HG03469 (cell line): ENCODE measurements around the gene GLI2.

Experiments
- ATAC-seq: cut with Tn5 transposase; IDR thresholded peaks from one replicate; pipeline ENCODE4 v1.9.1; 2021; ENCODE audit warnings: mild to moderate bottlenecking, moderate library complexity, moderate number of reproducible peaks; ENCODE audit not compliant: unreplicated experiment

GLI2 gene

DNA sequence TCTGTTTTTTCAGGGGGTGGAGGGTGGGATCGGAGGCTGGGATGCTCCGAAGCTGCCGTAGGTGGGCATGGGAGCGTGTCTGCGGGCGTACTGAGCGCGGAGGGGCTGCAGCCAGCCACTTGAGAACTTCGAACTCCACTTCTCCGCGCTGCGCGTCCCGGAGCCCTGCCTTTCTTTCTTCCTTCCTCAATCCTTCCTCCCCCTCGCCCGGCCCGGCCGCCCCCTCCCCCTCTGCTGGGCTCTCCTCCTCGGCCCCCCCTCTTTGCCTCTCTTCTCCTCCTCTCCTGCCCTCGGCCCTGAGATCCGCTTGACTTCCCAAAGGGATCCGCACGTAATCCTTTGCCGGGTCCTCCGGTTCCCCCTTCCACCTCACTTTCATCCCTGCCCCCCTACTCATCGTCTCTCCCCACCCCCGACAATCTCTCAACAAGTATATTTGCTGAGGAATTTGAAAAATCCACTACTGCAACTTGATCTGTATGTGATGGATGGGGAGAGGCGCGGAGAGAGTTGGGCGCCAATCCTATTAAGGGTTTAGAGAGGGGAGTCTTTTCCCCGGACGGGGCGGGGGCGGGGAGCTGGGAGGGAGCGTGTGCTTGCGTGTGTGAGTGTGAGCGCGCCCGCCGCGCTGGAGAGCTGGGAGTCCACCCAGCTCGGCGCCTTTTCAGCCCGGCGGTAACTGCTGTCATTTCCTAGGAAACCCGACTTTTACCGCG lies 1.1 kb downstream of the GLI2 start:
- ATAC-seq: no peak

DNA sequence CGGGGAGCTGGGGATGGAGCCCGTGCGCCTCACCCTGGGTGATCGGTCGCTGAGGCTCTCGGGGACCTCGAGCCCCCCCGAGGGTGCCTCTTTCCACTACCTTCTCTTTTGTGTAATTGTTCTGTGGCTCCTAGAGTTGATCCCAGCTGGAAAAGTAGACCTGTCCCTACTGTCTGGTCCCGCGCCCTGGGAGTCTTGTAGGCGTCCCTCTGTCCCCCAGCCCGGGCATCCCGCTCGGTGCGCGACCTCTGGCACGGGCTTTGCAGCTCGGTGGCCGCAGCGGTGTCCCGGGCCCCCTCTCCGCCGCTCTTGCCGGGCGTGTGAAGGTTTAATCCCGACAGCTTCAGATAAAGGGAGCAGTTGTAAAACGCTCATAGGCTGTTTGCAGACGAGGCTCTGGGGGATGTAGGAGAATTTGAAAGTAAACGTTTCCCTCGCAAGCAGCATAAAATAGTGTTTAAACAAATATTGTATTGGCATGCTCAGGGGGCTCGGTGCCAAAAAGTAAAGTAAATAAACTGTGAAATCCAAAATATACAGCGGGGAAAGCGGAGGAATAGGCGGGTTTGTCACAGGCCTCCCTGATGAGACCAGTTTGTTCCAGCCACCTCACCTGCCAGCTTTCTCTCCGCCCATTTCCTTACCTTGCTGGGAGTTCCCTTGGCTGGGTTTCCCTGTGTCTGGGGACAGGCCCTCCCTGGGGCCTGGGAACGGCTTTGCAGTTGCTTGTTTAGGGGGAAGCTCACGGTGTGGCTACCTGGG lies 1.9 kb downstream of the GLI2 start:
- ATAC-seq: no peak

DNA sequence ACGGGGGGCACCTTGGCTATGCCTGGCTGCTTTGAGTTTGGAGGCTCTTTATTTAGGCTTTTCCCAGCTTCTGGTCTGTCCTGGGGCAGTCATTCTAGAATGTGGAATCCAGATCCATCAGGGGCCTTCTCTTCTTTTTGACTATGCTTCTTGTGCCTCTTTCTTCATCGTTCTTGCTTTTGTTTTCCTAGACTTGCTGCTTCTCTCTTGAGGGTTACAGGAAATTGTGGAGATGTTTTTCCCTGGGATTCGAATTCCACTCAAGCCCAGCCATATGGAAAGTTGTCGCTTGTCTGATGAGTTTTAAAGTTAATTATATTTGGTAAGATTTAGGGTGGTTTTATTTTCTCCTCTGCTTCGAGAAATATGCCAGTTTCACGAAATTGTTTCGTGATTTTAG lies 2.4 kb downstream of the GLI2 start:
- ATAC-seq: no peak

DNA sequence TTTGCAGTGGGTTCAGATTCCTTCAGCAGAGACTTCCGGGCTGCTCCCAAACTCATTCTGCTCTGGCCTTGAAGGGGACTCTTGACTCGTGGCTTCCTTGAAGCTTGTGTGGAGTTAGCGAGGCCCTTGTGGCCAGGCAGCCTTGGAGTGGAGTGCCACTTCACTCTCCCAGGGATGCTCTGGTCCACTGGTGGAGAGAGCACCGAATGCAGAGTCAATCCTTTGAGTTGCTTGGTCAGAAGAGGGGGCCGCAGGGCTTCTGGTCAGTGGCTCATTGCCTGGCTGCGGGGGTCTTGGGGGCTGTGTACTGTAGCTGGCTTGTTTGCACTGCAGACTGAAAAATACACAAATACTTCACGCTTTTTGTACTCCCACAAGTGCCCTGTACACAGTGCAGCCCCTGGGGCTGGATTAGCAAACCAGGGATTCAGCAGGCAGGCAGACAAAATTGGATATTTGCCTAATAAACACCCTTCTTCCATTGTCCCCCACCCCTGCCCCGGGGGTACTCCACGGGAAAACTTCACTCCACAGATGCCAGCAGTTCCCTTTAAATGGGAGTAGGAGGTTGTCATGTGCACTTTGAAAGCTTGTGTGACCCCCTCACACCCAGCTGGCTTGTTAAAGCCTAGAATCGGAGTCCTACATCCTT lies 3.2 kb downstream of the GLI2 start:
- no peak for ATAC-seq

DNA sequence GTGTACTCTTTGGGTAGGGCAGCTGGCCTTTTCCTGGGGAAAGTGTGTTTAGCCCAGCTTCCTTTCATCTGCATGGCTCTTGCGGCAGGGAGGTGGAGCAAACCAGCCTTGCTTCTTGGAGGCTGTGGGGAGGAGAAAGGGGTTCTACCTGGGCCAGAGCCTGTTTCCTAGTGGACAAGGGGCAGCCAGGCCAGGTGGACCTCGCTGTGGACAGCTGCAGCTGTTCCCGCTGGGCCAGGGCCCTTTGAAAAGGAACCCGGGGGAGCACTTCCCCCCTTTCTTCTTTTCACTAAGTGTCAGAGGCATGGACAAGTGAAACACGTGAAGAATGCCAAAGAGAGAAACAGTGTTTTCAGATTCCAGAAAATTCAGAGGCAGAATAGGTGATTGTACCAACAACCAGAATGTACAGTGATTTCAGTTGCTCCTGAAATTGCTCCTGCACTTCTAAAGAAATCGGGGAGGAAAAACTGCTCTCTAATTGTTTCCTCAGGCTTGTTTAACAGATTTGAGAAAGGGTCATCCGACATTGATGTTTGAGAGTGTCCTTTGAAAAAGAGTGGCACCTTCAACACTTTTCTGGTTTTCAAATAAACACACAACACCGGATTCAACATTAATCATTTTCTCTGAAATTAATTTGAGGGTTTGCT lies 3.9 kb downstream of the GLI2 start:
- ATAC-seq: no peak

DNA sequence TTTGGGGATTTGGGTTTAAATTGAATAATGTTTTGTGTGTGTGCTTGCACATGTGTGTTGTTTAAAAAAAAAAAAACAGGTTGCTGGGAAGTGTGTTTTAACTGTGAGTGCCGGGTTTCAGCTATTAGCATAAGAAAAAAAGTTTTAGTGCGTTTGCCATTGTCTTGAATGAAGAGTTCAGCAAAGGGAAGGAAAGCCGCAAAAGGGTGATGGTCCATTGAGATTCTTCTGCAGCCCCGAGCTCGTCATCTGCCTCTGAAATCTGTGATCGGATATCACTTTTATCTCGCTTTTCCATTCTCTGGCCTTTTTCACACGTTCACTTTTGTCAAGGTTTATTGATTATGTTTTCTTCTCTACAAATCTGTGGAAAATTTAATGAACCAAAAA lies 4.7 kb downstream of the GLI2 start:
- no peak for ATAC-seq

DNA sequence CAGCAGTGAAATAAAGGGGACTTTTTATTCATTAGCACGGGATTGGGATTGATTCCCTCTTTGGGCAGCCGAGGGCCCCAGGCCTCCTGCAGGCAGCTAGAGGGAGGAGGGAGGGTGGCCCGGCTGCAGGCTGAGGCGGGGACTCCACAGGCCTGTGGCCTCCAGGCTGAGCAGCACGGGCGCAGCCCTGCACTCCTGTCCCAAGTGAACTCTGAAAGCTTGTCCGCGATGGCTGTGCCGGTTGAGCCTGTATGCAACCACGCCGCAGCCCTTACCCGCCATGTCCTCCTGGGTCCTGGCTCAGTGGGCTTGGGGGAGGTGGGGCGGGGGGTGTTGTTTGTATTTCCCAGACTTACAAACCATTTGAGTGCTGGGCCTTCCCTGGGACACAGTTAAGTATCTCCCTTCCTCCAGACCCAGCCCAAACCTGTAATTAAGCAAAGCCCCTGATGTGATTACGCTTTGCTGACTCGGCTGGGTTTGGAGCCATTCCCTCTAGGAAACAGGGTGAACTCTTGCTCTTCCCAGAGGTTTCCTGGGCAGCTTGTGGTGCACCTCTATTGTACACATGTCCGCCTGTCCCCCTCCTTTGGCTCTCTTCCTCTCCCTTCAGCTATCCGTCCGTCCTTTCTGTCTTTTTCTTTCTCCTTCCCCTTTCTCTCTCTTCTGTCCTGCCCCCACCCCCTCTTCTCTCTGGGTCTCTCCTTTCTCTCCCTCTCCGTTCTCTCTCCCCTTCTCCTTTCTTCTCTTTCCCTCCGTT lies 5.3 kb downstream of the GLI2 start:
- ATAC-seq: no peak

DNA sequence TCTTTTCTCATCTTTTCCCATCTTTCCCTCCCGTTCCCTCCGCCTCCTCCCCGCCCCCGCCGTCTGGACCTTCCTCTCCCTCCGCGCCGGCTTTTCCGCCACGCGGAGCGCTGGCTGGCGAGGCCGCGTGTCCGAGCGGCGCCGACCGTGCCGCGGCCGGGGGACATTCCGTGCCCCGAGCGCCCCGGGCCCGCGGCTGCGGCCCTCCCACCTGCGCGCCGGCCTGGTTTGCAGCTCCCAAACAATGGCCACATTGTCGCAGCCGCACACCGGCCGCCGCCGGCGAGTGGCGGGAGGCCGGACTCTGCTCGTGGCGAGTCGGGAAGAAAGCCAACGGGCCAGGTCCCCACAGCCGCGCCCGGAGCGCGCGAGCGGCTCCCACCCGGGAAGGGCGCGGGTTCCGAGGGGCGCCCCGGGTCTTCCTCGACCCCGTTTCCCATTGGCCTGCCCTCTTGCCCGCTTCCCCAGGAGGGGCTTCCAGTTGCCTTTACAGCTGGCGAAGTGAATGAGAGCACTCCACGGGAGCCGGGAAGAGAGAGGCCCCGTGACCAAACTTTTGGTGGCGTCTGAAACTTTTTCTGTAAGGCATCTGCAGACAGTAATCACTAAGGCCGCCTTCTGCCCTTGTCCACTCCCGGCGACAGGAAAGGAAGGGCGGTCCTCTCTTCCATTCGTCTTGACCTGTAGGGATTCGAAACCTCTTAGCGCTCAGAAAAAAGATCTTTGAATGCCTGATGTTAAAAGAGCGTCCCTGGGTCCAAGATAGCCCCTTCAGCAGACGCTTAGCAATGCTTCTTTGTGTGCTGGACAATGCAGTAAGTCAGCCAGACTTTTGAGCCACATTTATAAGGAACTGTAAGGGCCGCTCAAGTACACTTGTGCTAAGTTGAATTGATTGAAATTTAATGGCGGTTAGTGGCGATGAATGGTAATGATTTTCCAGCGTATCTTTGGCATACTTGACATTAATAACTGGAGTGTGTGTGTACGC lies 6.2 kb downstream of the GLI2 start:
- no peak for ATAC-seq

DNA sequence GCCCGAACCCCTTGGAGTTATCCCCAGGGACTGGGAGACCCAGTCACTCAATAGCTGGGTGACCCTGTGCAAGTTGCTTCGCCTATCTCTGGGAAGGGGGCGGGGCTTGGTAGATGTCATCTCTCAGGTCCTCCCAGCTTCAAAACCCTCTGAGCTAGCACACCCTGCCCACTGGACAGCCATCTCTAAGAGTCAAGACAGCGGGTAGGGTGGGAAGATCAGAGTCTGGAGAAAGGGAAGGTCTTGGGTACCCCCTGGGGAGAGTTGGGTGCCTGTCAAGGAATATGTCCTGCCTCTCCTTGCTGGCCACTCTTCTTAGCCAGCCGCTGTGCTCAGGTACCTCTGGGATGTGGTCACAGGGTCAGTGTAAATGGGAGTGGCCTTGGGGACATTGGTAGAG lies 8.0 kb downstream of the GLI2 start:
- no peak for ATAC-seq

DNA sequence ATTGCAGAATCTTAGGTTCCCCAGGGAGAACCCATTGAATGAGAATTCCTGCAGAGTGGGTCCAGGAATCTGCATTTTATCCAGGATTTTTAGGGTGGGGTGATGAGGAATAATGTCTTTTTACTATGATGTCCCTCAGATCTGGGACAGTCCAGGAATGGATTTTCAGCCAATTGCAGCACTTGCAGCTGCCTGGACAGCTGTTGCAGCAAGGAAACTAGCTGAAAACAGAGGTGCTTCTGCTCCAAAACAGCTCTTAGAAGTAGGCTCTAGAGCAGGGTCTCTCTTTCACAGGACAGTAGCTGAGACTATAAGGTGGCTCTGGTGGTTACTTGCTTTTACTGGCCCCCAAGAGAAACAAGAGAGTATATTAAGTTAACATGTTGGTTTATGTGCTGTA lies 9.1 kb downstream of the GLI2 start:
- ATAC-seq: no peak

DNA sequence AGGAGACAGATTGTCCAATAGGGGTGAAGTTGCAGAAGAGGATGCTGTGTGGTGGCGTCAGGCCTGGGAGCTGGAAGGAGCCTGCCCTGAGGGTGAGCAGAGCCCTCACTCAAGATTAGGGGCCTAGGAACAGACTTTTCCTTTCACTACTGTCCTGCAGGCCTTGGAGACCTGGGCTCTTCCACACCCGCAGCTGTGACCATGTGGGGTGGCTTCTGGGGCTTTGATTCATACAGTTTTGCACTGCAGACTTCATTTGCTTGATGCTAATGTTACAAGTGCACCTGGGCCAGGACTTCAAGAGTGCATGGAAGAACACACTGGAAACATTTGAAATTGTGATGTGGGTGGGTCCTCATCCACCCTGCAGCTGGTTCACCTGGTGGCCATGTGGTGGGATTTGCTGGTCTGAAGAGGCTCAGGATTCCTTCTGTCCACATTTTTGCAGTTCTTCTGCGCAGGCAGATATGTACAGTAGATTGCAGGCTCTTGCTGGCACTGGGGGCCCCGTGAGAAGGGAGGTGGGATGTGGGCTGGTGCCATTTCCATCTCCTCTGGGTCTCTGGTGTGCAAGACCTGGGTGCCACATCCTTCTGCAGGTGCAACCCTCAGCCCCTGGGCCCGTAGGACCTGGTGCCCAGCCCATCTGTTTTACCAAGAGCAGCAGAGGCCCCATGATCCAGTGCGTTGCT lies 9.9 kb downstream of the GLI2 start:
- ATAC-seq: no peak

DNA sequence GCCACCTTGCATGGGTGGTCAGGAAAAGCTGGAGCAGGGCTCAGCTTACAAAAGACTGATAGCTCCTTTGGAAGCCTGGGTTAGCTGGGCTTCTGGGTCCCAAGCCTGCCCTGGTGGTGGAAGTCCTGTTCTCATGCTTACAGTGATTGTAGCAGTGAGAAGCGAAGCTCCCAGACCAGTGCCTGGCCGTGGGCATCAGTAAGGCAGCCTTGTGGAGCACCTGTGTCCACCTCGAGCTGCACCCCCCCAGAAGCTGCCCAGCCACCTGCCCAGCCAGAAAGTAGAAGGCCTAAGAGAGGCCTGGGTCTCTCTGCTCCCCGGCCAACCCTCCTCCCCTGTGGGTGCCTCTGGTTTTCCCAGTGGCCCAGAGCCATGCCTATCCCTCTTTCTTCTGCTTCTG lies 10.5 kb downstream of the GLI2 start:
- ATAC-seq: no peak

DNA sequence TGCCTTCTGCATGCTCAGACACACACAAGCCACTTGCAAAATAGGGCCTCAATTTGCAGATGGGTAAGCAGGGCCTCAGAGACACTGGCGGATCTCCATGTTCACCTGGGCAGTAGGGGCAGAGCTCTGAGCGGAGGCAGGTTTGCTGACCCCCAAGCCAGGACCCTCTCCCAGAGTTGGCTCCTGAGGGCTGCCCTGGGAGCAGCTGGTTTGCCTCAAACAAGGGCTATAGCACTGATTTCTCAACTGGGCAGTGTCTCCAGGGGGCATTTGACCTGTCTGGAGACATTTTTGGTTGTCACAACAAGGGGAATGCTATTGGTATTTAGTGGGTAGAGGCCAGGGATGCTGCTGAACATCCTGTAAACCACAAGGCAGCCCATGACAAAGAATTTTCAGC lies 11.6 kb downstream of the GLI2 start:
- no peak for ATAC-seq

DNA sequence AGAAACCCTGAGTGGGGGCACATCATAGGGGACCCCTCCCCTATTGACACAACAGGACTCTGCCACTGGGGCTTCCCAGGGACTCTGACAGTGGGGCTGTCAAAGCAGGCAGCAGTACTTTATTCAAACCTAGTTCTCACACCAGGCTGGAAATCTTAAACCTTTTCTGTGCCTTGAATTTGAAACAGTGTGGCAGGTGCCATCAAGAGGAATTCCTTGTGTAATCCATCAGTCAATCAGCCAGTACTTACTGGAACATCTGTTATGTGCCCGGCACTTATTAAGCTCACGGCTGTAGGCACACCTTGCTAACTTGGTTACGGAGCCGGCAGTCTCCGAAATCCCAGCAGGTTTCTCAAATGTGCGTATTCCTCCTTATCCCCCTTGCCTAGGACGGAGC lies 12.0 kb downstream of the GLI2 start:
- no peak for ATAC-seq

DNA sequence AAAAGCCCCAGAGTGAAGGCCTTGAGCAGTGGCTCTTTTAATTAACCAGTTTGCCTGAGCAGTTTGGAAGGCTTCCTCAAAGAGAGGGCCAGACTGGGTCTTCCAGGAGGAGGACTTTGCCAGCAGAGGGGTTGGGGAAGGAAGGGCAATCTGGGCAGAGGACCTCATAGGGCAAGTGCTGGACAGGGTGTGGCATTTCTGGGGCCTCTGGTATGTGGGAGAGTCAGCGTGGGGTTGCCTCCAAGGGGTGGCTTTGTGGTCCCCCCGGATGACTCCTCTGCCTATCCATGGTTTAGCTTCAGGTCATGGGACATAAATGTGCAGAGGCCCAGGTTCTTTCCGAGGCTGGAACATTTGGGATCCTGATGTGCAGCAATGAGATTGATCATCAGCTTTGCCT lies 12.6 kb downstream of the GLI2 start:
- no peak for ATAC-seq

DNA sequence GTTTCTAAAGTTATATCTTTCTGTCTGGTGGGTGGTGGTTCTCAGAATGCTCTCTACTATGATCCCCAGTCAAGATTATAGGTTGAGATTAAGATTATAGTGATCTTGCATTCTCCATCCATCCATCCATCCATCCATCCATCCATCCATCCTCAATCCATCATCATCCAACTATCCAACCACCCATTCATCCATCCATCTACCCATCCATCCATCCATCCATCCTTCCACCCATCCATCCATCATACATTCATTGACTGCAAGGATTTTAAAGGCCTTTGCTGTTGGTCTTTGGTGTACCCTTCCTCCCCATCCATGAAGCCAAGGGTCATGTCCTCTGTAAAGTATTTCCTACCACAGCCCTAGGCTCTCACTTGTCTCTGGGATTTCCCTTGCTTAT lies 13.1 kb downstream of the GLI2 start:
- no peak for ATAC-seq

DNA sequence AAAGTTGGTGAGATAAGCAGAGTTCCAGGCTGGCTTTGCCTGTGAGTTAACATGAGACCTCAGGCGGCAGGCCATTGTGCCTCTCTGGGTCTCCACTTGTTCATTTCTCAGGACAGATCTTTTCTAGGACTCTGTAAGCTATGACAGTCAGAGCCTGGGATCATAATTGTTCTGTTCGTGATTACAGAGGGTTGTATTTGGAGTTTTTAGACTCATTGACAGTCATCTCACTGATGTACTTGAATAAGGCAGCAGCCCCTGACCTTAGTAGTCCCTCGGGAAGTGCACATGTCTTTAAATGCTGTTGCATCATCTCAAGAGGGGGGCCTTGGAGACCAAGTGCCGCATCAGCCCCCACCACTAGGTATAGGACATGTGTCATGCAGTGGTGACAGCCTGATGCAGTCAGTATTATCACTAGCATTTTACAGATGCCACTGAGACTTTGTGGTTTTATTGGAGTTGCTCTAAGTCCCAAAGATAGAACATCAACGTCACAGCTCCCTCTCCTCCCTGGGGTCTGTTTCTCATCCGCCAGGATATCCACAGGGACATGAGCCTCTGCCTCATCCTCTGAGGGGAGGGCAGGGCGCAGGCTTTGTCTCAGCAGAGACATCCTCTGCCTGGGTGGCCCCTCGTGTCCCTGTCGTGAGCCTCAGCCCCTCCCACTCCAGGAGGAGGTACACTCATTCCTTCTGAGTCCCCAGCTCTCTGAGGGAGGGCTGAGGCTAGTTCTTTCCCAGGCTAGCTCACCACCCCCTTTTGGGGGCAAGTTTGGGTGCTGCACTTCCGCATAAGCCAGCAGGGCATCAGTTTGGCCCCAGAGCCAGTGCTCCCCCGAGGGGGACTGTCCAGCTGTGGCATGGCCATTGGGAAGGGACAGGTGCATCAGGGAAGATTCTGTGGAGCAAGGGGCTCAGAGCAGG lies 14.1 kb downstream of the GLI2 start:
- ATAC-seq: no peak
